ENCODE results near the gene AXIN1.

- TF ChIP-seq MAX (IDR thresholded peaks at IDR 0.05; ENCODE audit: insufficient read depth, insufficient read length) (no peak), CTCF (IDR thresholded peaks at IDR 0.05; ENCODE audit: extremely low read depth in 1 of 2, insufficient read depth in 1 of 2, low read depth in 1 of 2, low read length in 2 of 2) (no peak), POLR2A (IDR thresholded peaks at IDR 0.05; ENCODE audit: low read depth, low read length) (no peak), POLR2AphosphoS5 (IDR thresholded peaks at IDR 0.05; ENCODE audit: insufficient read depth, low read depth, low read length) (no peak), FOS (IDR thresholded peaks at IDR 0.05; ENCODE audit: borderline replicate concordance, insufficient read depth, low read length) (no peak), EZH2 (IDR thresholded peaks at IDR 0.05; ENCODE audit: borderline replicate concordance, low read depth, low read length, severe bottlenecking) (no peak), GATA2 (IDR thresholded peaks at IDR 0.05; ENCODE audit: insufficient read depth, insufficient read length, low read depth, low read length) (no peak), JUN (IDR thresholded peaks at IDR 0.05; ENCODE audit: borderline replicate concordance, insufficient read depth, insufficient read length, low read depth) (no peak), MYC (IDR thresholded peaks at IDR 0.05; ENCODE audit: low read depth, low read length) (no peak)
These were observed 61.7 kb downstream of the AXIN1 start for GRCh38 chr16:290681-291405.

Measured in endothelial cell of umbilical vein (primary cell).